GM12872 (cell line): ENCODE measurements around the gene H2BK1.

Experiments used
- TF ChIP-seq, protein P1 (sequence below): IDR thresholded peaks from 3 replicates; pipeline ENCODE4 v1.5.1; 2011; ENCODE audit warnings: low read depth, mild to moderate bottlenecking, low read length, moderate library complexity; ENCODE audit not compliant: insufficient read depth

Gene H2BK1

DNA sequence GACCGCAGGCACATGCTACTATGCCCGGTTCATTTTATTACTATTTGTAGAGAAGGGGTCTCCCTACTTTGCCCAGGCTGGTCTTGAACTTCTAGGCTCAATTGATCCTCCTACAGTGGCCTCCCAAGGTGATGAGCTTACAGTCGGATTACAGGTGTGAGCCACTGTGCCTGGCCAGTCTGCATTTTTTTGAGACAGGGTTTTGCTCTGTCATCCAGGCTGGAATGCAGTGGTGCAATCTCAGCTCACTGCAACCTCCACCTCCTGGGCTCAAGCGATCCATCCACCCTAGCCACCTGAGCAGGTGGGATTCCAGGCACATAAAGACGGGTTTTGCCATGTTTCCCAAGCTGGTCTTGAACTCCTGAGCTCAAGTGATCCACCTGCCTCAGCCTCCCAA, 2.3 kb upstream of the H2BK1 start:
- TF ChIP-seq, protein P1, sequence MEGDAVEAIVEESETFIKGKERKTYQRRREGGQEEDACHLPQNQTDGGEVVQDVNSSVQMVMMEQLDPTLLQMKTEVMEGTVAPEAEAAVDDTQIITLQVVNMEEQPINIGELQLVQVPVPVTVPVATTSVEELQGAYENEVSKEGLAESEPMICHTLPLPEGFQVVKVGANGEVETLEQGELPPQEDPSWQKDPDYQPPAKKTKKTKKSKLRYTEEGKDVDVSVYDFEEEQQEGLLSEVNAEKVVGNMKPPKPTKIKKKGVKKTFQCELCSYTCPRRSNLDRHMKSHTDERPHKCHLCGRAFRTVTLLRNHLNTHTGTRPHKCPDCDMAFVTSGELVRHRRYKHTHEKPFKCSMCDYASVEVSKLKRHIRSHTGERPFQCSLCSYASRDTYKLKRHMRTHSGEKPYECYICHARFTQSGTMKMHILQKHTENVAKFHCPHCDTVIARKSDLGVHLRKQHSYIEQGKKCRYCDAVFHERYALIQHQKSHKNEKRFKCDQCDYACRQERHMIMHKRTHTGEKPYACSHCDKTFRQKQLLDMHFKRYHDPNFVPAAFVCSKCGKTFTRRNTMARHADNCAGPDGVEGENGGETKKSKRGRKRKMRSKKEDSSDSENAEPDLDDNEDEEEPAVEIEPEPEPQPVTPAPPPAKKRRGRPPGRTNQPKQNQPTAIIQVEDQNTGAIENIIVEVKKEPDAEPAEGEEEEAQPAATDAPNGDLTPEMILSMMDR: no peak

DNA sequence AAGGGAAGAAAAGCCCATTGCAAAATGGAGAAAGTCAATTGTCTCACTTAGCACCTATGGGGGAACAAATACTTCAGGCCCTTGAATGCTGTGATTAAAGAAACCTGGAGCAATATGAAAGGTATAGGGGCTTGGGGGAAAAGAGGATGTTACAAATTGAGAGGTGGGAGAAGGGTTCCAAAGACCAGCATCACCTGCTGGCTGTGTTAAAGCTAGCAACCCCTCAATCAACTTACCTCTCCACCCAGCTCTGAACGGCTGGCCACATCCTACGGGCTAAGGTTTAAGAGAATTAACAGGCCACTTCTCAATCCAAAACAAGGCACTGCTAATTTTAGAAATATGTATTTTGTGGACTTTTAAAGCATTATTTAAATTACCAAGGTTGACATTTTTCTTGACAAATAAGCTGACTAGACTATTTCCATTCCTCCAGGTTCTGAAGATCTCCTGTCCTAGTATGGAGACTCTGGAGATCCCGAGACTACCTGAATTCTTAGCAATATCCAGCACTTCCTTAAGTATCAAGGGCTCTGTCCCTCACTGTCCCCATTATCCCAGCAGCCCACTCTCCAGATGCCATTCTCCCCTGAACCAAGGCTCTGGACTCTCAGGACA, 976 bp upstream of the H2BK1 start:
- TF ChIP-seq, protein P1: no peak

DNA sequence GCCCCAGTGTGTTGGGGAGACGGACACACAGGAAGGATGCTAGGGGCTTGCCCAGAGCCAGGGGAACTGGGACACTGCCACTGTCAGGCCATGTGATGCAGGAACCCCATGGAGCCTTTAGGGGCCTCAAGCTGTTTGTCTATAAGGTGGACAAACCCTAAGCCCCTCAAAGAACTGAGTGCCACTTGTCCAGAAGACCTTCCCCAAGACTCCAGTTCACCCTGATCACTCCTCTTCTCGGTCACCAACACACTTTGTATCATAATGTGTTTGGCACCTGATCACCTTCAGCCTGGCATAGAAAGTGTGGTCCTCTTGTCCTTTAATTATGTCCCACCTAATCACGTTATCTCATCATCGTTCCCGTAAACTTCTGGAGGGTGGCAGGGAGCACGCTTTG, 700 bp downstream of the H2BK1 start:
- TF ChIP-seq, protein P1: no peak

DNA sequence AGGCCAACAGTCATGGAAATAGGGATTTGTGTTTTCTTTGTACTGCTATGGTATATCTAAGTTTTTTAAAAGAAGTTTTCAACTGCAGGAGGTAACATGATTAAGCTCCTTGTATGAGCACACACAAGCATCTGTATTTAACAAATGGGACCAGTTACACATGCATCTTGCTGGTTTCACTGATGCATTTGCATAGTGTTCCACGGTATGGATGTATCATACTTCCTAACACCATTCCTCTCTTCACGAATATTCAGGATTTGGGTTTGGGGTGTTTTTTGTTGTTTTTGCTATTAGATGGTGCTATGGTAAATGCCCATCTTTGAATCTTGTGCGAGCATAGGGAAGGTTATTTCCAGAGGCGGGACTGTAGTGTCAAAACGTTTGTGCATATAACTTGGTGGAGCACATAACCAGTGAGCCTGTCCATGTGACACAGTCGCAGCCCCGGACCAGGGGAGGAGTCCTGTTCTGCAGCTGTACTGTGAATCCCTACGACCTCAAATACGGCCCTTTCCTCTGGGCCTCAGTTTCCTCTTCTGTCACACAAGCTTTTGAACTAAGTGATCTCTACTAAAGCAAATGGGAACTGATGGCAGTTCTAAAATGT, 1.9 kb downstream of the H2BK1 start:
- TF ChIP-seq, protein P1: no peak

DNA sequence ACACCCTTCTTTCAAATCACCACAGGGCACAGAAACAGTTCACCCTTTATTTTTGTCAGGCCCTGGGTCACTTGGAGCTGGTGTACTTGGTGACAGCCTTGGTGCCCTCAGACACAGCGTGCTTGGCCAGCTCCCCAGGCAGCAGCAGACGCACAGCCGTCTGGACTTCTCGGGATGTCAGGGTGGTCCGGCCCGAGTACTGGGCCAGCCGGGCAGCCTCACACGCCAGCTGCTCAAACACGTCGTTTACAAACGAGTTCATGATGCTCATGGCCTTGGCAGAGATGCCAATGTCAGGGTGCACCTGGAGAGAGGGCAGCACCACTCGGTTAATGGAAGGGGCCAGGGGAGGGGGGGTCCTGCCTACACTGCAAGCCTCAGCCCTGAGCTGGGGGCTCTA, 2.5 kb downstream of the H2BK1 start:
- TF ChIP-seq, protein P1: no peak

DNA sequence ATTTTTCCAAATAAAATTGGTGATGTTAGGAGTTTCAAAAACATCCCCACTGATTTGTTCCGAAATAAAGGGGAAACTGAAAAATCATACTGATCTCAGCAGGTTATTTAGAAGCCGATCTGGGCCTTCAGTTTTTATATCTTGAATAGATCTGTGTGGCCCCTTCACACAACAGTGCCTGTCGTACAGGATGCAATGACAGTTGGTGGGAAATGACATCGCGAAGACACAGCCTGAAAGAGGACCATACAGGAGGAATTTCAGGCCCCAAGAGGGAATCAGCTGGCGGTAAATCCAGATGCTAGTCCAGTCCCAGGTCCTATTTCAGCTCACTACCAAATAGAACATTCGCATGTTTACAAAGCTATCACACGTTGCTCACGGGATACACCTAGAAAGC, 3.0 kb downstream of the H2BK1 start:
- TF ChIP-seq, protein P1: no peak

DNA sequence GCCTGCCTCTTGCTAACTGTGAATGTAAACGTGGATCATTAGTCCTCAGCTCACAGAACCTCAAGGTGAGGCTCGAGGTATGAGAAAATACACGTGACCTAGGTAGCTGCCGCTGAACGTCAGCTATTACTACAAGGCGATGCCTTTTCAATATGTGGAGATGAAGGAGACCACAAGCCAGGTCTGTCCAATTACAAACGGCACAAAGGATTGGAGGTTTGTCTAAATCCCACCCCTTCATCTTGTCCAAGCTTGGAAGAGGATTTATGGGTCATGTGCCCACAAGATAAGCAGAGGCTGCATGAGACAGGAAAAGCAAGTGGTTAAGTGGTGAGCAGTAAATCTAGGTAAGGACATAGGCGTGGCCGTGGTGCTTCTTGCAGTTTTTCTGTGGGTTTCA, 3.4 kb downstream of the H2BK1 start:
- TF ChIP-seq, protein P1: no peak
